ENCODE data around the gene RUFY4. TPM values are rescaled to one million over a fixed set of nuclear protein-coding genes. Genes with fewer than 3 reads are reported as not detected.

The RUFY4 gene
- total and polyA plus RNA-seq, 2 of the 13 experiments (the other 11 are each of a cell fraction or from before 2014, with no cell fraction given), result not detected

- no peak overlapping the region for H3K9ac ChIP-seq (ENCODE audit: insufficient read depth, low read depth, low read length)
- ATAC-seq, result no peak
- TF ChIP-seq ZNF629 (CRISPR knock-in tag; conservative IDR thresholded peaks at IDR 0.05) (peak; percentile 76), NKX3-1 (CRISPR knock-in tag; IDR thresholded peaks at IDR 0.05) (no peak)
- no peak overlapping the region for H3K4me2 ChIP-seq (ENCODE audit: low read depth, low read length)
- H3K36me3 ChIP-seq (replicated peaks in 1 of 2; ENCODE audit: control insufficient read depth in 1 of 2, insufficient read depth in 2 of 2, low read length in 2 of 2), result no peaks in the 10 kb centered on the region
- no TSS peak for BruUV-seq (replicated peaks)
- no peak overlapping the region for H3K27ac ChIP-seq (ENCODE audit: extremely low read length, insufficient read depth, low read length)
- no peaks in the 10 kb centered on the region for H3K79me2 ChIP-seq (ENCODE audit: insufficient read depth, low read length)
- ChIA-PET CTCF (ENCODE audit: low intra/inter-chr PET ratio, low total read pairs) (no interaction called here), POLR2A (no interaction called here)
- H3K4me3 ChIP-seq (replicated peaks in 1 of 3; ENCODE audit: insufficient read depth in 1 of 3, low read depth in 2 of 3, low read length in 3 of 3), result no peak overlapping the region
- no peaks in the 10 kb centered on the region for H3K4me1 ChIP-seq (ENCODE audit: insufficient read depth, low read length)
- FAIRE-seq, result no peak
- H3K27me3 ChIP-seq (ENCODE audit: control insufficient read depth in 1 of 2, insufficient read depth in 2 of 2, low read length in 2 of 2), result peaks cover 3 to 46% of the 10 kb centered on the region in 2 experiments
- WGBS (ENCODE audit: low lambda C conversion rate), result 16% methylated on average over 3 of the region's 3 CpGs
- H2AFZ ChIP-seq (ENCODE audit: low read length), result no peak overlapping the region
- intact Hi-C loops (cut with micrococcal nuclease; ENCODE audit: unreplicated experiment), result no loop called here
- no peaks in the 10 kb centered on the region for H4K20me1 ChIP-seq (ENCODE audit: insufficient read depth, low read length)
- no peak for DNase-seq (ENCODE audit: low spot score)
- in situ Hi-C loops (cut with HindIII; ENCODE audit: extremely low pct_ligation_motif_present, low pct_unique_long_range_greater_than_20kb), result no loop called here
- H3K9me3 ChIP-seq (ENCODE audit: low read length), result no peaks in the 10 kb centered on the region
These were observed 58.9 kb downstream of the RUFY4 start for GRCh38 chr2:218127929-218128455.

DNA sequence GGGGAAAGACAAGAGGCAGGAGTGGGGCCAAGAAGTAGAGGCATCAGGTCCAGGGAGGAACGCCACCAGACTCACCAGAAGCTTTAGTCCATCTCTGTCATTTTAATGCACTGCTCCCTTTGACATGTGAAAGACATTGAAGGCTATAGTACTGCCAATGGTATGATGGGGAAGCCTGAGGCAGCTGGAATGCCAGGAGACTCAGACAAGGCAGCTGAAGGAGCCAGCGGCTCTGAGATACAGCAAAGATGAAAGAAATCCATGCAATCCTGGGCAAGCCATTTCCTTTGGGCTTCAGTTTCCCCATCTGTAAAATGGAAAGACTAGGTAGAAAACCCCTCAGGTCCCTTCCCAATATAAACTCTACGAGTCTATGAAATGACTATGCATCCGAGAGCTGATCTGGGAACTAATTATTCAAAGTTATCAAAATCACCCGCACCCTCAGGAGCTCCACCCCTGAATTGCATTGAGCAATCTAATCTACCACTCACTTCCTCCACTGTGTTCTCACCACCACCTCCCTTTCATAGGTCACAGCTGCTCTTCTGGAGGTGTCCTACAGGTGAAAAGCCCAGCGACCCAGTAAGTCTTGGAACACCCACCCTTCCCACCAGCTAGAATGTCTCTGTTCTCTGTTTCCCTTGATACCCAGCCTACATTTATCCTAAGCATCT is 59.9 kb downstream of the RUFY4 start:
- Histone ChIP-seq H4K20me1 (ENCODE audit: insufficient read depth, low read length) (no peaks in the 10 kb centered on the region), H3K9ac (ENCODE audit: insufficient read depth, low read depth, low read length) (no peak overlapping the region), H3K27me3 (ENCODE audit: control insufficient read depth in 1 of 2, insufficient read depth in 2 of 2, low read length in 2 of 2) (peaks cover 3 to 52% of the 10 kb centered on the region in 2 experiments), H3K36me3 (replicated peaks in 1 of 2; ENCODE audit: control insufficient read depth in 1 of 2, insufficient read depth in 2 of 2, low read length in 2 of 2) (no peaks in the 10 kb centered on the region), H3K9me3 (ENCODE audit: low read length) (no peaks in the 10 kb centered on the region), H3K27ac (ENCODE audit: extremely low read length, insufficient read depth, low read length) (no peak overlapping the region), H3K4me1 (ENCODE audit: insufficient read depth, low read length) (no peaks in the 10 kb centered on the region), H3K79me2 (ENCODE audit: insufficient read depth, low read length) (no peaks in the 10 kb centered on the region), H2AFZ (ENCODE audit: low read length) (no peak overlapping the region), H3K4me2 (ENCODE audit: low read depth, low read length) (no peak overlapping the region), H3K4me3 (replicated peaks in 1 of 3; ENCODE audit: insufficient read depth in 1 of 3, low read depth in 2 of 3, low read length in 3 of 3) (no peak overlapping the region)
- intact Hi-C loops (cut with micrococcal nuclease; ENCODE audit: unreplicated experiment) (no loop called here), in situ Hi-C loops (cut with HindIII; ENCODE audit: extremely low pct_ligation_motif_present, low pct_unique_long_range_greater_than_20kb) (no loop called here)
- no TSS peak for BruUV-seq (replicated peaks)
- FAIRE-seq (no peak), DNase-seq (ENCODE audit: low spot score) (no peak), ATAC-seq (no peak)
- POLR2A ChIA-PET, result no interaction called here
- CTCF ChIA-PET (ENCODE audit: low intra/inter-chr PET ratio, low total read pairs), result no interaction called here
- TF ChIP-seq PATZ1 (CRISPR knock-in tag; IDR thresholded peaks at IDR 0.05), result no peak
- no peak for TF ChIP-seq PITX1 (CRISPR knock-in tag; IDR thresholded peaks at IDR 0.05)
- TF ChIP-seq SALL2 (CRISPR knock-in tag; IDR thresholded peaks at IDR 0.05), result no peak
- TF ChIP-seq, protein P1, sequence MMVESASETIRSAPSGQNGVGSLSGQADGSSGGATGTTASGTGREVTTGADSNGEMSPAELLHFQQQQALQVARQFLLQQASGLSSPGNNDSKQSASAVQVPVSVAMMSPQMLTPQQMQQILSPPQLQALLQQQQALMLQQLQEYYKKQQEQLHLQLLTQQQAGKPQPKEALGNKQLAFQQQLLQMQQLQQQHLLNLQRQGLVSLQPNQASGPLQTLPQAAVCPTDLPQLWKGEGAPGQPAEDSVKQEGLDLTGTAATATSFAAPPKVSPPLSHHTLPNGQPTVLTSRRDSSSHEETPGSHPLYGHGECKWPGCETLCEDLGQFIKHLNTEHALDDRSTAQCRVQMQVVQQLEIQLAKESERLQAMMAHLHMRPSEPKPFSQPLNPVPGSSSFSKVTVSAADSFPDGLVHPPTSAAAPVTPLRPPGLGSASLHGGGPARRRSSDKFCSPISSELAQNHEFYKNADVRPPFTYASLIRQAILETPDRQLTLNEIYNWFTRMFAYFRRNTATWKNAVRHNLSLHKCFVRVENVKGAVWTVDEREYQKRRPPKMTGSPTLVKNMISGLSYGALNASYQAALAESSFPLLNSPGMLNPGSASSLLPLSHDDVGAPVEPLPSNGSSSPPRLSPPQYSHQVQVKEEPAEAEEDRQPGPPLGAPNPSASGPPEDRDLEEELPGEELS (CRISPR knock-in tag; IDR thresholded peaks at IDR 0.05), result no peak
- no peak for TF ChIP-seq ZNF34 (CRISPR knock-in tag; IDR thresholded peaks at IDR 0.05; ENCODE audit: borderline replicate concordance)
- 8% methylated on average over 6 of the region's 6 CpGs for WGBS (ENCODE audit: low lambda C conversion rate)
